GM12865 (cell line): Measurements from ENCODE around the gene FAM50A.

Source experiments
- DNase-seq: peaks from one replicate; pipeline ENCODE4 v3.0.0; 2010; ENCODE audit warnings: low read depth
- H3K4me3 ChIP-seq: 2 replicates; pipeline ENCODE4 v1.5.1; 2011; ENCODE audit warnings: mild to moderate bottlenecking, low read depth, low read length, control low read depth
- TF ChIP-seq, protein P1 (sequence below): IDR thresholded peaks from 2 replicates; pipeline ENCODE4 v1.5.1; 2011; ENCODE audit warnings: low read length, control low read depth, low read depth, inconsistent platforms; ENCODE audit not compliant: insufficient read depth; ENCODE audit errors: missing control alignments

FAM50A gene

GRCh38 chrX:154486052-154486395 lies 42.1 kb downstream of the FAM50A start:
- peak overlapping the region; percentile 78 for H3K4me3 ChIP-seq
- DNase-seq, result peak; percentile 21
- TF ChIP-seq, protein P1, sequence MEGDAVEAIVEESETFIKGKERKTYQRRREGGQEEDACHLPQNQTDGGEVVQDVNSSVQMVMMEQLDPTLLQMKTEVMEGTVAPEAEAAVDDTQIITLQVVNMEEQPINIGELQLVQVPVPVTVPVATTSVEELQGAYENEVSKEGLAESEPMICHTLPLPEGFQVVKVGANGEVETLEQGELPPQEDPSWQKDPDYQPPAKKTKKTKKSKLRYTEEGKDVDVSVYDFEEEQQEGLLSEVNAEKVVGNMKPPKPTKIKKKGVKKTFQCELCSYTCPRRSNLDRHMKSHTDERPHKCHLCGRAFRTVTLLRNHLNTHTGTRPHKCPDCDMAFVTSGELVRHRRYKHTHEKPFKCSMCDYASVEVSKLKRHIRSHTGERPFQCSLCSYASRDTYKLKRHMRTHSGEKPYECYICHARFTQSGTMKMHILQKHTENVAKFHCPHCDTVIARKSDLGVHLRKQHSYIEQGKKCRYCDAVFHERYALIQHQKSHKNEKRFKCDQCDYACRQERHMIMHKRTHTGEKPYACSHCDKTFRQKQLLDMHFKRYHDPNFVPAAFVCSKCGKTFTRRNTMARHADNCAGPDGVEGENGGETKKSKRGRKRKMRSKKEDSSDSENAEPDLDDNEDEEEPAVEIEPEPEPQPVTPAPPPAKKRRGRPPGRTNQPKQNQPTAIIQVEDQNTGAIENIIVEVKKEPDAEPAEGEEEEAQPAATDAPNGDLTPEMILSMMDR, result no peak

- peak; percentile 59 for DNase-seq
- TF ChIP-seq, protein P1, result no peak
- H3K4me3 ChIP-seq, result peak within 1 kb of the TSS; percentile 78
Measured at GRCh38 chrX:154486396-154487207, 42.7 kb downstream of the FAM50A start, which contains the start of gene UBL4A. UBL4A (minus strand) TSS chrX:154486615; CDS start chrX:154486584, 31 bp downstream.

DNA sequence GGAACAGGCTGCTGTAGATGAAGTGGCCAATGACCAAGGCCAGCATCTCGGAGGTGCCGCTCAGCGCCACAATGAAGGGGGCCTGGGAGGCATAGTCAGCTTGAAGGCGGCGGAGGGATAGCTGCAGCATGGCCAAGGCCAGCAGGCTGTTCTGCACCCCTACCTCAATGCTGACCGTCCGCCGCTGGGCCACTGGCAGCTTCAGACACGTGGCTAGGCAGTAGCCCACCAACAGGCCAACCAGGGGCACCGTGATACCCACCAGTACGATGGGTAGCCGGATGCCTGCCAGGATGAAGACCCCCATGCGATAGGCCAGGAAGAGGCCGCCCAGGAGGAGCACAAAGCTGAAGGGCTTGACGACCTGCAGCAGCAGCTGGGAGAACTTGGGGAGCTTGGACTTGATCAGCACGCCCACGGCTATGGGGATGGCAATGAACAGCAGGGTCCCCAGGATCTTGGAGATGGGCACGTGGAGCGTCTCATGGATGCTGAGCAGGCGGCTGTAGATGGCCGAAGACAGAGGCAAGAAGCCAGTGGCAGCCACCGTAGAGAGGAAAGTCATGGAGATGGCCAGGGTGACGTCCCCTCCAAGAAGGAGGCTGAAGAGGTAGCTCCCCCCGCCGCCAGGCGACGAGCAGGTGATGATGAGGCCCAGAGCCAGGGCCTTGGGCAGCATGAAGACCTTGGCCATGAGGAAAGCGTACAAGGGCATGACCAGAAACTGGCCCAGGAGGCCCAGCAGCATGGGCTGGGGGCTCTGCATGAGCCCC lies 43.8 kb downstream of the FAM50A start:
- TF ChIP-seq, protein P1, result no peak
- H3K4me3 ChIP-seq, result no peak overlapping the region
- no peak for DNase-seq

DNA sequence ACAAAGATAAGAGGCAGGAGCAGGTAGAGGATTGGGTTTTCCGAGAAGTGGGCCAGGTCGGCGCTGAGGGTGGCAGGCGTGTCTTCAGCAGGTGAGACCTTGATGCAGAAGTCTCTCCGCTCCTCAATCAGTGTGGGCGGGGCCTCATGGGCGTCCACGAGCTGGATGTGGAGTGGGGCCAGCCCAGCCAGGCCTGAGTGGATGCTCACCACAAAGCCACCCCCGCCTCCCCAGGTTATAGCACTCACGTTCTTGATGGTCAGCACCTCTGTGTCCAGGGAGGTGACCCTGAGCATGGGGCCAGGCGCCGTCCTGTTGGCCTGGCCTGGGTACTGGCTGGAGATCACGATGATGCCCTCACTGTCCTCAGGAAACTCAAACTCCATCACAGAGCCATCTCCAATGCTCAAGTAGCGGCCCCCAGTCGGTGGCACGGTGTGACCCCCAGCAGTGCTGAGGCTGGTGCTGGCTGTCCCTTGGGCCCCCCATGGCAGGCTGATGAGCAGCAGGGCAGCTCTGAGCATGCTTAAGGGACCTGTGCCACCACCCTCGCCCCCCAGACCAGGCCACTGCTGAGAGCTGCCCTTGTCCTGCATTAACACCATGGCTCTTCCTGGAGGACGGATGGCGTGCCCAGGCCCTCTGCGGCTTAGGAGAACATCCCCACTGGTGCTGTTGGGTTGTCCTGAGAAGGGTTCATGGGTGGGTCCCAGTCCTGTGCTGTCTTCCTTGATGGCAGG lies 44.6 kb downstream of the FAM50A start:
- H3K4me3 ChIP-seq, result no peak overlapping the region
- TF ChIP-seq, protein P1, result no peak
- no peak for DNase-seq

- H3K4me3 ChIP-seq, result peak overlapping the region; percentile 79
- TF ChIP-seq, protein P1, result no peak
- DNase-seq, result no peak
Measured at GRCh38 chrX:154489182-154489581, 45.2 kb downstream of the FAM50A start.

DNA sequence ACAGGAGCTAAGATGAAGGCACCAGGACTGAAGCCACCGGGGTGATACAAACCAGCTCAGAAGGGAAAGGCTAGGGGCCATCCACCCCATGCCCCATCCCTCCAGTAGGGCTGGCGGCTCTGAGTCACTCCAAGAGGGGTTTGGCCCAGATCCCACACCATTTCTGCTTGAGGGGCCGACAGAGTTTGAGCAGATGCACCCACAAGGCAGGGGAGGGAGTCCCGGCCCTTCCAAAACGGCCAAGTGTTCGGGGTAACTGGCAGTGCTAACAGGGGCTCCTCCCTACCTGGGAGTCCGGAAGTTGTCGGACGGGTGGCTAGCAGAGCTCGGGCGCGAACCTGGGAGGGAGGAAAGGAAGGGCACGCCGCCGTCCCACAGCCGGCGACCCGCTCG lies 46.1 kb downstream of the FAM50A start:
- TF ChIP-seq, protein P1, result no peak
- H3K4me3 ChIP-seq, result peak overlapping the region; percentile 79
- DNase-seq, result peak; percentile 60
